NCI-H2081 treated with DMSO at 0.1 percent for 48 hours (cell line): ENCODE measurements around the gene DDX10.

ENCODE experiments used
- DNase-seq: peaks from one replicate; lab custom pipeline; 2025; lab: John Stamatoyannopoulos, UW

Gene DDX10

GRCh38 chr11:108983636-108984420 is 319.0 kb downstream of the DDX10 start:
- no peak for DNase-seq

DNA sequence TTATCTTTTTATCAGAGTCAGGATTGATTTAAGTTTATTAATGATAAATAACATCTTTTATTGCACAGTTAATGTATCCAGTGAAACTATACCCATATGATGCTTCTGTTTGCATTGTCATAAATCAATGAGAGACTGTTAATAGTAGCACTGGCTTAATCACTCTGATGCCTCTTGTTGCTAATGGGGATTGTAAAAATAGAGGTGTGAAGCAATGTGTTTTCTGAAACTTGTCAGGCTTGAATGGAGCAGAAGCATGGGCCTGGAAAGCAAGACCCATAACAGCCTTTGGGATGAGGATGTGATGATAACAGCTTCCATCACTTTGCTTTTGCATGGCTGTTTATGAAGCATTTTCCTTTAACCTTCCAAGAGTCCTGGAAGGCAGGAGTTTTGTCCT is 319.7 kb downstream of the DDX10 start:
- DNase-seq, result no peak

GRCh38 chr11:108985236-108985944 is 320.5 kb downstream of the DDX10 start:
- DNase-seq, result no peak

DNA sequence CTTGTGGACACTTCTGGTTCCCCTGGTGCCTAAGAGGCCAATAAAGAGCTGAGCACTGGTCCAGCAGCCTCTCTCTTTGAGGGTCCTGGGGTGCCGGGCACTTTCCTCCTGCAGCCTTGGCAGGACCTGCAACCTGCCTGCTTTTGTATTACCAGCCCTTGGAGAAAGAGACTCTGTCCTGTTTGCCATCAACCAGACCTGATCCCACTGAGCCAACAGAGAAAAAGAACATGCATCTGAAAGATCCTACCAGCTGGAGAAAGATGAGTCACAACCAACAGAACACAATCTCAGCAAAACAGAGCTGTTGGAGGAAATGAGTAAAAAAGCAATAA is 321.0 kb downstream of the DDX10 start:
- no peak for DNase-seq
